ENCODE results near the gene INPP5D. TPM values are rescaled to one million over a fixed set of nuclear protein-coding genes. Genes with fewer than 3 reads are reported as not detected.

Gene INPP5D
- total RNA-seq, 1 donor from 2014 or later: 2.2 TPM

GRCh38 chr2:233174137-233174536 lies 114.0 kb downstream of the INPP5D start:
- peaks cover 4% of the 10 kb centered on the region for H3K36me3 Mint-ChIP-seq (ENCODE audit: unreplicated experiment)
- peaks cover 6% of the 10 kb centered on the region for H3K4me1 Mint-ChIP-seq (ENCODE audit: low read depth, unreplicated experiment)
- TF ChIP-seq, protein P1, sequence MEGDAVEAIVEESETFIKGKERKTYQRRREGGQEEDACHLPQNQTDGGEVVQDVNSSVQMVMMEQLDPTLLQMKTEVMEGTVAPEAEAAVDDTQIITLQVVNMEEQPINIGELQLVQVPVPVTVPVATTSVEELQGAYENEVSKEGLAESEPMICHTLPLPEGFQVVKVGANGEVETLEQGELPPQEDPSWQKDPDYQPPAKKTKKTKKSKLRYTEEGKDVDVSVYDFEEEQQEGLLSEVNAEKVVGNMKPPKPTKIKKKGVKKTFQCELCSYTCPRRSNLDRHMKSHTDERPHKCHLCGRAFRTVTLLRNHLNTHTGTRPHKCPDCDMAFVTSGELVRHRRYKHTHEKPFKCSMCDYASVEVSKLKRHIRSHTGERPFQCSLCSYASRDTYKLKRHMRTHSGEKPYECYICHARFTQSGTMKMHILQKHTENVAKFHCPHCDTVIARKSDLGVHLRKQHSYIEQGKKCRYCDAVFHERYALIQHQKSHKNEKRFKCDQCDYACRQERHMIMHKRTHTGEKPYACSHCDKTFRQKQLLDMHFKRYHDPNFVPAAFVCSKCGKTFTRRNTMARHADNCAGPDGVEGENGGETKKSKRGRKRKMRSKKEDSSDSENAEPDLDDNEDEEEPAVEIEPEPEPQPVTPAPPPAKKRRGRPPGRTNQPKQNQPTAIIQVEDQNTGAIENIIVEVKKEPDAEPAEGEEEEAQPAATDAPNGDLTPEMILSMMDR (IDR thresholded peaks at IDR 0.05; ENCODE audit: partially characterized antibody, unreplicated experiment): no peak
- no peak overlapping the region for H3K27ac Mint-ChIP-seq (ENCODE audit: unreplicated experiment)
- peaks cover 2% of the 10 kb centered on the region for H3K27me3 Mint-ChIP-seq (ENCODE audit: unreplicated experiment)
- no peak overlapping the region for H3K4me3 Mint-ChIP-seq (ENCODE audit: unreplicated experiment)
- peaks cover 3% of the 10 kb centered on the region for H3K9me3 Mint-ChIP-seq (ENCODE audit: unreplicated experiment)
- no peak for DNase-seq

GRCh38 chr2:233178994-233179847 lies 119.1 kb downstream of the INPP5D start:
- peaks cover 2% of the 10 kb centered on the region for H3K9me3 Mint-ChIP-seq (ENCODE audit: unreplicated experiment)
- H3K4me3 Mint-ChIP-seq (ENCODE audit: unreplicated experiment): no peak overlapping the region
- TF ChIP-seq, protein P1 (IDR thresholded peaks at IDR 0.05; ENCODE audit: partially characterized antibody, unreplicated experiment): no peak
- DNase-seq: no peak
- H3K4me1 Mint-ChIP-seq (ENCODE audit: low read depth, unreplicated experiment): no peaks in the 10 kb centered on the region
- H3K36me3 Mint-ChIP-seq (ENCODE audit: unreplicated experiment): peaks cover 7% of the 10 kb centered on the region
- H3K27me3 Mint-ChIP-seq (ENCODE audit: unreplicated experiment): peaks cover 1% of the 10 kb centered on the region
- H3K27ac Mint-ChIP-seq (ENCODE audit: unreplicated experiment): no peak overlapping the region

DNA sequence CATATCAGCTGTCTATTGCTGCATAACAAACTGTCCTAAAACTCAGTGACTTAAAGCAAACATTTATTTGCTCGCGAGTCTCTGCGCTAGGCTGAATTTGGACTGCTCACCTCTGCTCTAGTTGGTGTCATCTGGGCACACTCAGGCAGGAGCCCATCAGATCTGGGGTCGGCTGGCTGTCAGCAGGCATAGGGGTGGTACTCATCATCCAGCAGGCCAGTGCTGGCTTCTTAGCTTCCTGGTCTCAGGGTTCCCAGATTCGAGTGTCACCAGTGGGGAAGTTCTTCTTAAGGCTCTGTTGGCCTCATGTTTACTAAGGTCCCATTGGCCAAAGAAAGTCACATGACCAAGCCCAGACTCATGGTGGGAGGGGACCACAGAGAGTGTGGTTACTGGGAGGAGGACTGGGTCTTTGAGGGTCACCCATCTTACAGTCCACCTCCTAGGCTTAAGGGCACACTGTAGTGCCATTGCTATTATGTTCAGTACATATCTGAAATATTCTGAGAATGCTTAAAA lies 119.8 kb downstream of the INPP5D start:
- Mint-ChIP-seq H3K9me3 (ENCODE audit: unreplicated experiment) (peaks cover 2% of the 10 kb centered on the region), H3K4me1 (ENCODE audit: low read depth, unreplicated experiment) (no peaks in the 10 kb centered on the region), H3K4me3 (ENCODE audit: unreplicated experiment) (no peak overlapping the region), H3K27me3 (ENCODE audit: unreplicated experiment) (peaks cover 1% of the 10 kb centered on the region), H3K27ac (ENCODE audit: unreplicated experiment) (no peak overlapping the region), H3K36me3 (ENCODE audit: unreplicated experiment) (peaks cover 7% of the 10 kb centered on the region)
- TF ChIP-seq, protein P1 (IDR thresholded peaks at IDR 0.05; ENCODE audit: partially characterized antibody, unreplicated experiment): no peak
- DNase-seq: no peak

DNA sequence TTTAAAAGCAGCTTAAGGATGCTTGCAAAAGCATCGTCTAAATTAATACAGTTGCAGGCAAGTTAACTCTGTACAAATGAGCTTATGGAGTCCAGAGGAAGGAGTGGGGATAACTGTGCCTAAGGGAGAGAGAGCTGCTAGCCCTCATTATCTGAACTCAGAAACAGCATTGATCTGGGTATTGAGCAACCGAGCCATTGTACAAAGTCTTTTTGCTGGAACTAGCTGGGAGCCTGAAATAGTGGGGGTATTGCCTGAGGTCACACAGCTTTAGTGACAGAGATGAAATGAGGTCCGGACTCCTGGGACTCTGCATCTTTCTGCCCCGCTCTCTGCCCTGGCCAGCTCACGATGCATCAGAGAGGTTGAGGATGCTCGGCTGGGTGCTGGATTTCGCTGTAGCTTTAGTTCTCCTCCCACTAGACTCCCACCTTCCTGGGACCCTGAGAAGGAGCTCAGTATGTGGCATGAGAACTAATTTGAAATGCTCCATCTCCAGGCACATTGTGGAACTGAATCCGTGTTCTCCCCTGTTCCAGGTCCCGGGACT lies 123.8 kb downstream of the INPP5D start:
- Mint-ChIP-seq H3K36me3 (ENCODE audit: unreplicated experiment) (peaks cover 7% of the 10 kb centered on the region), H3K4me3 (ENCODE audit: unreplicated experiment) (no peak overlapping the region), H3K27me3 (ENCODE audit: unreplicated experiment) (peaks cover 1% of the 10 kb centered on the region), H3K9me3 (ENCODE audit: unreplicated experiment) (peaks cover 2% of the 10 kb centered on the region), H3K4me1 (ENCODE audit: low read depth, unreplicated experiment) (no peaks in the 10 kb centered on the region), H3K27ac (ENCODE audit: unreplicated experiment) (no peak overlapping the region)
- no peak for DNase-seq
- TF ChIP-seq, protein P1 (IDR thresholded peaks at IDR 0.05; ENCODE audit: partially characterized antibody, unreplicated experiment): no peak

GRCh38 chr2:233184669-233185068 lies 124.5 kb downstream of the INPP5D start:
- Mint-ChIP-seq H3K4me1 (ENCODE audit: low read depth, unreplicated experiment) (no peaks in the 10 kb centered on the region), H3K27ac (ENCODE audit: unreplicated experiment) (no peak overlapping the region), H3K36me3 (ENCODE audit: unreplicated experiment) (peaks cover 7% of the 10 kb centered on the region), H3K9me3 (ENCODE audit: unreplicated experiment) (peaks cover 3% of the 10 kb centered on the region), H3K27me3 (ENCODE audit: unreplicated experiment) (peaks cover 3% of the 10 kb centered on the region), H3K4me3 (ENCODE audit: unreplicated experiment) (no peak overlapping the region)
- TF ChIP-seq, protein P1 (IDR thresholded peaks at IDR 0.05; ENCODE audit: partially characterized antibody, unreplicated experiment): no peak
- DNase-seq: no peak
